ENCODE measurements around the gene STAG2. TPM values are rescaled to one million over a fixed set of nuclear protein-coding genes. Genes with fewer than 3 reads are reported as not detected.

STAG2 gene
- total RNA-seq = 101 and 129 TPM in 2 replicates

DNA sequence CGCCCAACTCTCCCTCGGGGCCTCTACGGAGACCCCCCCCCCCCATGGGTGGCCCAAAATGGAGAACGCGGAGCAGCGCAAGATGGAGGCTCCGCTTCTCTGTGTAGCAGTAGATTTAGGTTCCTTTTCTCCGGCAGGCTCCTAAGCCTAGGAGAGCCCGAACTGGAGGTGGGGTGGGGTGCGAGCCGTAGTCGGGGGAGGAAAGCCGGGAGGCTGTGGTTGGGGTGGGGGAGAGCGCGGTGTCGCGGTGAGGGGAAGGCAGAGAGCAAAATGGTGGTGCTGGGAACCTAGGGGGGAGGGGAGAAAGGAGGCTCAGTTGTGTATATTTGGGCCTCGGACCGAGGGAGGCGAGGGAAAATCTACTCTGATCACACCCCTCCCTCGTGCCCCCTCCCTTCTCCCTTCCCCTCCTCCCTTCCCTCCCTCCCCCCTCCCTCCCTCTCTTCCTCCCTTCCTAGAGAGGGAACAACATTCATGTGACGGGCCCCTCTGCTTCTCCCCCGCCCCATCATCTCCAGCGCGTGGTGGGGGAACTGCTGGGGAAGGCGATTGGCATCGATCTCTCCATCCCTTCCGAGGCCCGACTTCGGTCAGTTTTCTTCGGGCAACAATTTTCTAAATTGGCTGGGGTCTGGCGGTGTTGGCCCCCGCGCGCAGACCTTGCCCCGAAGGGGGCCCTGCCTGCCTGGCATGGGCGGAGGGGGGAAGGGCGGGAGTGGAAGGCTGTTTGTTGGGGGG is at the start of gene STAG2:
Gene STAG2 (plus strand): TSS at position 439 of the 738 bp plus-strand sequence. CDS start 60,922 bp downstream, outside the sequence.

Other genes starting within 250 kb of the STAG2 start
- 41.8 and 58.7 TPM in 2 replicates for gene THOC2, start 228.7 kb upstream of the STAG2 start, total RNA-seq
- gene XIAP, start 101.7 kb upstream of the STAG2 start, total RNA-seq = 53.6 and 53.7 TPM in 2 replicates